ENCODE data around the gene COA8. TPM values are rescaled to one million over a fixed set of nuclear protein-coding genes. Genes with fewer than 3 reads are reported as not detected.

COA8 gene, protein sequence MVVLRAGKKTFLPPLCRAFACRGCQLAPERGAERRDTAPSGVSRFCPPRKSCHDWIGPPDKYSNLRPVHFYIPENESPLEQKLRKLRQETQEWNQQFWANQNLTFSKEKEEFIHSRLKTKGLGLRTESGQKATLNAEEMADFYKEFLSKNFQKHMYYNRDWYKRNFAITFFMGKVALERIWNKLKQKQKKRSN
- 42.8 and 55.6 TPM in 2 replicates for total RNA-seq (2014; rRNA removed; shearing (Covaris generic); ENCODE audit: low replicate concordance)

DNA sequence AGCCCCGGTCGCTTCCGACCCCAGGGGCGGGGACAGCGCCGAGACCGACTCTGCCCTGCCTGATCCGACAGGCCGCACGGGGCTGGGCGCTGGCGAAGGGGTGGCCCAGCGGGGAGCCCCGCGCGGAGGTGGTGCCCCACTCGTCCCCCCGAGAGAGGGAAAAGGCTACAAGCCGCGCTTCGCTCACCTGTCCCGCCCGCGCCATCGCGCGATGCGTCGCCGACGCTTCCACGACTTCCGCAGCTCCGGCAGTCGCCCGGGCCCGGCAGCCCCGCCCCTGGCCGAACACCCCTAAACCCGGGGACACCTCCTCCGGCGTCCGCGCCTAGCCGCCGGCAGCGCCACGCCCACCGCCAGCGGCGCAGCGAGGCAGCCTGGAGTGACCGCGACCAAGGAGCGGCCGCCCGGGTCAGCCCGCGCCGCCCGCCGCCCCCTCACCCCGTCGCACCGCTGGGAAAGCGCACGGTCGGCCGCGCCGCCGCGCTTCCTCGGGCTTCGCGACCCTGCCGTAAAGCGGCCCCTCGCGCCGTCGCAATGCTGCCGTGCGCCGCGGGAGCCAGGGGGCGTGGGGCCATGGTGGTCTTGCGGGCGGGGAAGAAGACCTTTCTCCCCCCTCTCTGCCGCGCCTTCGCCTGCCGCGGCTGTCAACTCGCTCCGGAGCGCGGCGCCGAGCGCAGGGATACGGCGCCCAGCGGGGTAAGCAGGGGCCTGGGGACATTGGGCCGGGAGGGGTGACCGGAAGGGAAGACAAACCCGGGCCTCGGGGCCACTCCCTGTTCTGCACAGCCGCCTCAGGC, at the start of gene COA8, which contains the start of gene BAG5:
TSS of gene COA8 (plus strand) at position 532 of the 797 bp plus-strand sequence. CDS start at position 574, 42 bp downstream.
TSS of gene BAG5 (minus strand) at position 229 of the 797 bp plus-strand sequence. CDS start 1,493 bp downstream, outside the sequence.
- peak; percentile 88 for DNase-seq (ENCODE audit: low read depth)
- in situ Hi-C loops (cut with HindIII; ENCODE audit: low pct_unique_long_range_greater_than_20kb, low sequenced_read_pairs): no loop called here

DNA sequence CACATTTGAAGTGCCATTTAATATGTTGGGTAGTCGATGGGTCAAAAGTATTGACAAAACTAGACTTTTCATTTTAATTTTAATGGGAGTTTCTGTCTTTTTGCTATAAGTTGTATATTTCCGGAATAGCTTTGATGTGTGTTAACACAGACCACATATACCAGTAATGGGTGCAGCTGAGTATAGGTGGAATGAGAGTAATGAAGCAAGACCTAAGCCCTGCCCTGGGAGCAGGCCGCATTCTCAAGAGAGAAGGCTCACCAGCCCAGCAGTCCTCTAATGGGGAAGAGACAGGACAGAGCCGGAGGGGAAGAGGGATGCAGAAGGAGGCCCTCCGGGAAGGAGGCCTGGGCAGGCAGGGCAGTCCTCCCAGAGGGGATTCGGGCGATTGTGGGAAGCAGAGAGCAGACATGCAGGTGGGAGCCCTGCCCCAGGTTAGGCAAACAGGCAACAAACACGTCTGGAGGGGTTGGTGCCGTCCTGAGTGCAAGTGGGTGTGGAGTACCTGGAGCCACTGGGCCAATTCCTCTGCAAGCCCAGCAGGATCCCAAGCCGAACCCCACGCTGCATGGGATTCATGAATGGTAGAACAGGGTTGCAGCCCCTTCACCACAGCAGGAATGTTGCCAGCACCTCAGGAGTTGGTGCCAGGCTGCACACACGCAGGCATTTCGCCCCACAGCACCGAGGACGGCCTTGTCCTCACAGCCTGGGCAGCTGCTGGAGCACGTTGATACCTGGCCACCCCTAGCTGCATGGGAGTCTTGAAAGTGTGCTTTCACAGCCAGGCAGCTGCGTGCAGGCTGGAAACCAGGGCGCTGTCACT, 48.0 kb upstream of the COA8 start:
- DNase-seq (ENCODE audit: low read depth): no peak
- in situ Hi-C loops (cut with HindIII; ENCODE audit: low pct_unique_long_range_greater_than_20kb, low sequenced_read_pairs): no loop called here

DNA sequence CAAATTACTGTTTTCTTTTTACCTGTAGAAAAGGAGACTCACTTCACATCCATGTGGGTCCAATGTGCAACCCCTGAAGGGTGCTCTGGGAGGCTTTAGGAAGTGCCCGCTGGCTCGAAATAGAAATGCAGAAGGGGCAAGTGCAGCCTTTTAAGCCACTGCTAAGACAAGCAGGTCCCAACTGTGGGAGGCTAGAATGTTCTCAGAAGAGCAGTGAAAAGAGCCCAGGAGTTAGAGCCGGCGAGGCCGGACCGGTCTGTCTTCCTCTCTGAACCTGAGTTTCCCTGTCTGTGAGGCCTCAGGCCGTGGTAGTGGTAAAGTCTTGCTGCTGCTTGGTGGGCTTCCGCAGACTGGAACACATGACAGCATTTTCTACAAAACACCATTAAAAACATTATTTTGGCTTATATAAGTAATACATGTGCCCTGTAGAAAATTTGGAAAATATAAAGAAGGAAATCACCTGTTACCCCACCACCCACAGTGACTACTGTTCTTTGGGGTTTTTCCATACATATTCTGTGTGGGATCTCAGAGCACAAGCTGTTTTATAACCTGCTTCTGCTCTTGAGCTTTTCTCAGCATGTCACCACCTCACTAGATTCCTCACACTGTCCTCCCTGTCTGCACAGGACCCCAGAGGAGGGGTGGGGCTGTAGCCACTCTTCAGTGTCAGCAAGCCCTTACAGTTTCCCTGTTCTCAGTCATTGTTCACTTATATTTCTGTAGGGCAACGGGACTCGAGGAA, 46.2 kb upstream of the COA8 start:
- in situ Hi-C loops (cut with HindIII; ENCODE audit: low pct_unique_long_range_greater_than_20kb, low sequenced_read_pairs): no loop called here
- DNase-seq (ENCODE audit: low read depth): no peak

DNA sequence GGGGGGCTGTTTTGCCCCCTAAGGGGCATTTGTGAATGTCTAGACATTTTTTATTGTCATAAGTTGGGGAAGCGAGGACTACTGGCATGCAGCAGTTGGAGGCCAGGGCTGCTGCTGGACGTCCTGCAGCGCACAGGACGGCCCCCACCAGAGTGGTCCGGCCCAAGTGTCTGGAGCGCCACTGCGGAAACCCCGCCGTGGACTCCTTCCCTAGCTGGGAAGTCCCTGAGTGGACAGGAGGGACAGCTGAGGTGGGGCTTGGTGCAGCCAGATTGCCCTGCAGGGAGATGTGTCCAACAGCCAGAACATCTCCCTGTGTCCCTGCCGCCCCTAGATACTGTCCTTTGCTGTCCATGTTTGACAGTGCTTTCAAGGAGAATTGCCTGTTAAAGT, 45.6 kb upstream of the COA8 start:
- in situ Hi-C loops (cut with HindIII; ENCODE audit: low pct_unique_long_range_greater_than_20kb, low sequenced_read_pairs): no loop called here
- DNase-seq (ENCODE audit: low read depth): no peak

DNA sequence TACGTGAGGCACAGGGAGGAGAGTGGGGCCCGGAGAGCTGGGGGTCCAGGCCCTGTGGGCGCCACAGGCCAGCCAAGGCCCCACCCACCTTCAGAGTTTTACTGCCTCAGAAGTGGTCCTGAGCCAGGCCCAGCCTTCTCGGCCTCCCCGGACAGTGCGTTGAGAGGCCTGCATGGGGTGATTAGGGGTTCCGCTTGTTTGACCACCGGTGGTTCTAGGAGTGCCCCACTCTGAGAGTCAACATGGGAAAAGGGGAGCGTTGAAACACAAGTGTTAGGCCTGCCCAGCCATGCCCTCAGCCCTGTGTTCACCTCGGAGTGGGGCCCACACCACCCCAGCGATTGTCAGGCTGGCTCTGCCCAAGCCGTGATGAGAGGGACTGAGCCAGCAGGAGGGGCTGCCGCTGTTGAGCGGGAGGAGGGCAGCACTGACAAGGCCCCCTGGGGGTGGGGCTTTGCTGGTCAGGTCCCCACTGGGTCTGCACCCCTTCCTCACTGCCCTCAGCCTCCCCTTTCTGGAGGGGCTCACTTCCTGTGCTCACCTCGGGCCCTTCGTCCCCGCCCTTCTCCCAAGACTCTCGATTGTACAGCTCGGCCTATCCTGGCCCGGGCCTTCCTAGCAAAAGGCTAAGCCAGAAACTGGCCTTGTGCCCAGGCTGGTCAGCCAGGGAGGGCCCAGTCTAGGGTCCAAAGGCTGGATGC, 44.9 kb upstream of the COA8 start:
- in situ Hi-C loops (cut with HindIII; ENCODE audit: low pct_unique_long_range_greater_than_20kb, low sequenced_read_pairs): no loop called here
- DNase-seq (ENCODE audit: low read depth): no peak

DNA sequence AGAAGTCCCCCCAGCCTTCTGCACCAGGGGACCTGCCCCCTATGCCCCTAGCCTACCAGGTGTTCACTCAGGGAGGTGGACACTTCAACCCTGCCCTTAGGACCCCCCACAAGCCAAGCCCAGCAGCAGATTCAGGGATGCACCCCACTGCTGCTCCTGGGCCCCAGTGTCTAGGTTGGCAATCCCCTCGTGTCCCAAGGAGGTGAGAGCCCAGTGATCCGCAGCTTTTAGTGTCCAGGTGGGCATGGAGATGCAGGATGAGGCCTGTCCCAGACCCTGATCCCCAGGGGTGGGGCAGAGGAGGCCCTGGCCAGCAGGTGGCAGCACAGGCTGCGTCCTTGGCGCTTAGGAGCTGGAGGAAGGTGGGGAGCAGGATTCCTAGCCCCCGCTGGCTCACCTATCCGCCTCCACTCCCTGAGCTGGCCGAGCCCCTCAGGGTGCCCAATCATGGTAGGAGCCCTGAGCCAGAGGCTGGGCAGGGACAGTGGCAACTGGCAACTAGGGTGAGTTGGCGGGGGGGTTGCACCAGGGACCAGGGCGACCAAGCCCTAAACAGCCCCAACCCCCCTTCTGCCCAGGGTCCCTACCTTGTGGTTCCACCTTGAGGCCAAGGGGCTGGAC, 44.2 kb upstream of the COA8 start:
- in situ Hi-C loops (cut with HindIII; ENCODE audit: low pct_unique_long_range_greater_than_20kb, low sequenced_read_pairs): no loop called here
- no peak for DNase-seq (ENCODE audit: low read depth)

DNA sequence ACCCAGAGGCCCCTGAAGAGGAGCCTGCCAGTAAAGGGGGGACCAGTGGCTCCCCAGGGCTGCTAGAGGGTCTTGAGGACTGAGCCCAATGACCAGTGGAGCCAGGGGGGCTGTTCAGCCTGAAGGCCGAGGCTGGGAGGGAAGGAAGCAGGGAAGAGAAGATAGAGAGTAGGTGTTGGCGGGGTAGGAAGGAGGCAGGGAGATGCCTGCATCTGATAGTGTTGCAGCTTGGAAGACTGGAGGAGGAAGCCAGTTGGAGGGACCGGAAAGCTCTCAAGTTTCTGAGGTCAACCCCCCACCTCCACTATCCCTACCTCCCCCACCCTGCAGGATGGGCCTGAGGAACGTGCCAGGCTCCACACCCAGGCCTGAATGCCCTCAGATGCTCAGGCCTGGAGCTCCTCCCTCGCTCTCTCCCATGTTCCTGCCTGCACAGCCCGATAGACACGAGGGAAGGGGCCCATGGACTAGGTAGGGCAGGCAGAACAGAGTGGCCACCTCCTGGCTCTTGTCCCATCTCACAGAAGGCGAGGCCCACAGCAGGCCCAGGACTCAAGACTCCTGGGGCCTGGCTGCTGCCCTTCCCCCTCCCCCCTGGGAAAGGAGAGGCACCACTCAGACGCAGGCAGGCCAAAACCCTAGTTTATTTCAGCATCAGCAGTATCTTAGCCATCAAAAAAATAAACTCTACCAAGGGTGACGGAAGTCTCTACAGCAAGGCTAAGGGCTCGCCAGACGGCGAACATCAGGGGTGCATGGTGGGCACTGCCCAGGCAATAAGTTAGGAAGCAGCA, 43.5 kb upstream of the COA8 start:
- in situ Hi-C loops (cut with HindIII; ENCODE audit: low pct_unique_long_range_greater_than_20kb, low sequenced_read_pairs): no loop called here
- DNase-seq (ENCODE audit: low read depth): no peak

DNA sequence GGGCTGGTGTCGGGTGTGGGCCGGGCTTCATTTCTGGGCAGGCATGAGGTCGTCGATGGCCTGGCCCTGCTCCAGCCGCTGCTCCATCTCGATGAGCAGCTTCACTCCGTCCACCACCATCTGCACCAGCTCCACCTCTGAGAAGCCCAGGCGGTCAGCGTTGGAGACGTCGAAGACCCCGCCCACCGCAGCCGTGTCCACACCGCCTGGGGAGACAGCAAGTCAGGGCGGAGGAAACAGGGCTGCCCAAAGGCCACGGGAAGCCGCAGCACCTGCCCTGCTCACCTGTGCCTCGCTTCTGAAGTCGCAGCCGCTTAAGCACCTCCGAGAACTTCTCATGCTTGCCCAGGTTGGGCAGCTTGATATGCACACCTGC, 42.9 kb upstream of the COA8 start:
- in situ Hi-C loops (cut with HindIII; ENCODE audit: low pct_unique_long_range_greater_than_20kb, low sequenced_read_pairs): no loop called here
- no peak for DNase-seq (ENCODE audit: low read depth)

DNA sequence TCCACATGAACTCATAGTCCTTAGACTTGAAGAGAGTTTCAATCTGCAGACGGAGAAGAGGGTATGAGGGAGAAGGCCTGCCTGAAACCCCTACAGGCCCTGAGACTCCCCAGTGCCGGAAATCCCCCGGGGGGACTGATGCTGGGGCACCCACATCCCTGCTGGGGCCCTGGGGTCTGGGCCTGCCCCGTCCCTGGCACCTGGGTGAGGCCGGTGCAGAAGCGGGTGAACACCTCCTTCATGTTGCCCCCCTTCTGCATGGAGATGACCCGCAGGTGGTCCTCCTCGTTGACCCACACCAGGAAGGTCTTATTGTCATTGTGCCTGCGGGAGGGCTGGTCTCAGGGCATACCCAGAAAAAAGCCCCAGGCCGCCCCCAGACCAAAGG, 42.5 kb upstream of the COA8 start:
- in situ Hi-C loops (cut with HindIII; ENCODE audit: low pct_unique_long_range_greater_than_20kb, low sequenced_read_pairs): no loop called here
- no peak for DNase-seq (ENCODE audit: low read depth)

DNA sequence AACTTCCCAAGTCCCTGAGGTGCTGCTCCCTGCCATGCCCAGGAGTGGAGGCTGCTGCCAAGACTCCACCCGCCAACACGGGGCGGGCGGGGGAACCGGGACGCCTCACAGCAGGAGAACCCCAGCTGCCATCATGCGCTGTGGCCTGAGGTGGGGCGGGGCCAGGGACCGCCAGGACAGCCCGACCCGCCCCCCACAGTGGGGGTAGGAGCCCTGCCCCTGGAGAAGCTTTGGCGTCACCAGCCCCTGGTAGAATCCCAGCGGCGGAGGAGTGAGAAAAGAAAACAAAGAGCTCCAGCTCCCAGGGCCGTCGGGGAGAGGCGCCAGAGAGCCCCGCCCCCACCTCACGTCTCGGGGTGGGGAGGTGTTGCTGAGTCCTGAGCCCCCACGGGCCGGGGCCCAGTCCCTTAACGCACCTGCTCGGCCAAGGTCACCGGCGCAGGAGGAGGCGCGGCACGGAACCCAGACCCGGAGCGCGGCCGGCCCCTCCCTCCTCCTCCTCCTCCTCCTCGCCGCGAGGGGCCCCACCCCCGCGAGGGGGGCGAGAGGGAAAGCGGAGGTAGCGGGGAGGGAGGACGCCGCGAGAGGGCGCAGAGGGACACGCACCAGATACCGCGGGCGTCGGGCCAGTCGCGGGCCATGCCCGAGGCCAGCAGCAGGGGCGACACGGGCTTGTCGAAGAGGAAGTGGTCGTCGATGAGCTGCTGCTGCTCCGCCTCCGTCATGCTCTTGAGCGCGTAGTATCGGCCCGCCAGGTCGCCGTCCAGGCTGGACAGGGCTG, 41.9 kb upstream of the COA8 start:
- peak; percentile 77 for DNase-seq (ENCODE audit: low read depth)
- in situ Hi-C loops (cut with HindIII; ENCODE audit: low pct_unique_long_range_greater_than_20kb, low sequenced_read_pairs): no loop called here

DNA sequence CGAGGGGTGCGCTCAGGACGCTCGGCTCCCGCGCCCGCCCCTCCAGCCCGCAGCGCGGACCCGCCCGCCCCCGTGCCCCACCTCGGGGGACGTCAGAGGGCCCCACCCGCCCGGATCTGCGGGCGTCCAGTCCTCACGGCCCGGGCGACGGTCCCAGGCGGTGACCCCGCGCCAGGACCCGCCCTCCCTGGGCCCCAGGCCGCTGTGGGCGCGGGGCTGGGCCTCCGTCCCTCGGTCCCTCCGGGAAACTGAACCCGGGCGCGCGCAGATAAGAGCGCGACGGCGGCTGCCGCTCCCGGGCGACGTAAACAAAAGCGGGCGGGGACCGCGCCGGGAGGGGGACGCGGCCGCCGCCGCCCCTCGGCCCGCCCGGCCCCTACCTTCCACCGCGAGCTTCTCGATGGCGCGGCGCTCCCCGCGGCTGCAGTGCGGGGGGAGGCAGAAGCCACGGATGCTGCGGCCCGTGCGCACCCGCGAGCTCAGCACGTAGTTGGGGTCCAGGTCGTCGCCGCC, 41.3 kb upstream of the COA8 start:
- no peak for DNase-seq (ENCODE audit: low read depth)
- in situ Hi-C loops (cut with HindIII; ENCODE audit: low pct_unique_long_range_greater_than_20kb, low sequenced_read_pairs): no loop called here

DNA sequence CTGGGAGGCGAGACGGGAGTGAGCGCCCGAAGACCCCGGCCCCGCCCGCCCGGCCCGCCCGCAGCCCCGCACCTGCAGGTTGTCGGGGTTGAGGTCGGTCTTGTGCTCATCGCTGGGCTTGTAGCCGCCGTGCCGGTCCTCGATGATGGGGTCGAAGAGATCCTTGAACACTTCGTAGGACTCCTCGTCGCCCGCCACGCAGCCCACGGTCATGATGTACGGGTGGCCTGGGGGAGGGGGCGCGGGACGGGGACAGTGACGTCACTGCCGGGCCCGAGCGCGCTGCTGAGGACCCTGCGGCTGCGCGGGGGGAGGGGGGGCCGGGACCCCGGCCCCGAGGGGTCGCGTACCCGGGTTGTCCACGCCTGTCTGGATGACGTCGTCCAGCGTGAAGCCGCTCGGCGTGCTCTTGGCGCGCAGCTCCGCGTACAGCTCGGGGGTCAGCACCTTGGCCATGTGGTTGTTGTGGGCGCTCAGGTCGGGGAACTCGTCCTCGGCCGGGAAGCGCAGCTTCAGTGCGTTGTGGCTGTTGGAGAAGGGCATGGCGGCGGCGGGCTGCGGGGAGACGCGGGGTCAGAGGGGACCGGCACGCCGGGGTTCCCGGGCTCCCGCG, 40.7 kb upstream of the COA8 start:
- in situ Hi-C loops (cut with HindIII; ENCODE audit: low pct_unique_long_range_greater_than_20kb, low sequenced_read_pairs): no loop called here
- DNase-seq (ENCODE audit: low read depth): no peak

DNA sequence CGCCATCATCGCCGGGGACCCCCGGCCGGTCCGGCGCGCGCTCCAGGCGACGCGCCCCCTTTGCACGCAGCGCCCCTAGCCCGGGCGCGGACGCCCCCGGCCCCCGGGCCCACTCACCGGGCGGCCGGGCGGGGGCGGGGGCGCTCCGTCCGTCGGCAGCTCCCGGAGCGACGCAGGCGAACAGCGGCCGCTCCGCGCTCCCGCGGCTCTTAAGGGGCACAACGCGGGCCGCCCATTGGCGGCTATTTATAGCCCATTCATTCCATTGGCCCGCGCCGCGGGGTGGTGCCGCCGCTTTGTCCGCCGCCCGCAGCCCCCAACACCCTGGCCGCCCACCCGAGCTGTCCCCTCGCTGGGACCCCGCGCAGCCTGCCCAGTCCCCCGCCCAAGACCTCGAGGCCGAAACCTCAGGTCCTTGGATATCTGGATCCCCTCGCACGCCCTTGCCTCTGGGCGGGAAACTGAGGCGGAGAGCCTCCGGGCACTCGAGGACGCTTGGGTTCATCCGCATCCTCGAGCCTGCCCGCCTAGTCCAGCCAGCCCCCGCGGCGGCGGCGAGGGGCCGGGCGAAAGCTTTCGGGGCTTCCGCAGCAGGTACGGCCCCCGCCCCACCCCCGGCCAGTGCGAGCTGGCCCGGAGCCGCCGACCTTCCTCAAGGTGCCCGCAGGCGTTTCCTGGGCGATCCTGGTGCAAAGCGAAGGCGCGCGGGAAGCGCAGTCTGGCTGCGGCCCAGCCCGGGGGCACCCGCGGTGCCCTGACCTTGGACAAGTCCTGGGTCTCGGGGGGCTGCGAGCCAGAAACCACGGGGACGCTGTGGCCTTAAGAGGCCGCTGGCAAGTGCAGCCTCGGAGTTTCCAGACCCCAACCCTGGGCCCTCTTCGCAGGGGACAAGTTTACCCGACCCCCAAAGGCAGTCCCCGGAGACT, 39.8 kb upstream of the COA8 start, which contains the start of gene CKB:
TSS of gene CKB (minus strand) at position 182 of the 926 bp plus-strand sequence. CDS start 337 bp downstream, outside the sequence.
- no peak for DNase-seq (ENCODE audit: low read depth)
- in situ Hi-C loops (cut with HindIII; ENCODE audit: low pct_unique_long_range_greater_than_20kb, low sequenced_read_pairs): no loop called here

DNA sequence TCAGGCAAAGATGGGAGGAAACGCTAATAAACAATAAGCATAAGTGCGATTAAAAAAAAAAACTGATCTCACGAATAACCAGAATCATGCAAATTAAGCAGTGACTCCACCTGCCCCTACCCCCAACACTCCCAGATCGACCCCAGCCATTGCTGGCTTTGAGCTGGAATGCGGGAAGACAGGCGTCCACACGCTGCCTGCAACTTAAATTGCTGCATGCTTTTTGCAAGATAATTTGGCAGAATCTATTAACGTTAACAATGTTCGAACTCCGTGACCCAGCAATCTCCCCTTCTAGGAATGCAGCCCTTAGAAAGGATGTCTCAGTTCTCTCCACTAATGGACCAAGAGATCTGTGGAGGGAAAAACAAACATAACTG, 39.2 kb upstream of the COA8 start:
- in situ Hi-C loops (cut with HindIII; ENCODE audit: low pct_unique_long_range_greater_than_20kb, low sequenced_read_pairs): no loop called here
- no peak for DNase-seq (ENCODE audit: low read depth)

Data from Caki2 (cell line).